ENCODE data around the gene DACH1.
"Not testable (repeated sequence)": the region's sequence is repeated elsewhere in the genome, so short reads cannot be mapped to it uniquely, and the experiment has no call there.

Gene DACH1

GRCh38 chr13:71864986-71865873, 1.8 kb downstream of the DACH1 start:
- no peak for DNase-seq

GRCh38 chr13:71864094-71864985, 2.7 kb downstream of the DACH1 start:
- no peak for DNase-seq

- no peak for DNase-seq
These were observed 3.6 kb downstream of the DACH1 start for GRCh38 chr13:71863254-71863865.

- no peak for DNase-seq
These were observed 4.5 kb downstream of the DACH1 start for GRCh38 chr13:71862459-71862943.

GRCh38 chr13:71861769-71862458, 5.1 kb downstream of the DACH1 start:
- no peak for DNase-seq

- no peak for DNase-seq
These were observed 6.4 kb downstream of the DACH1 start for GRCh38 chr13:71860547-71861138.

- no peak for DNase-seq
These were observed 8.4 kb downstream of the DACH1 start for GRCh38 chr13:71858647-71859046.

- no peak for DNase-seq
These were observed 10.4 kb downstream of the DACH1 start for GRCh38 chr13:71856548-71857043.

GRCh38 chr13:71854401-71854800, 12.6 kb downstream of the DACH1 start:
- no peak for DNase-seq

GRCh38 chr13:71853725-71854124, 13.3 kb downstream of the DACH1 start:
- no peak for DNase-seq

- DNase-seq: no peak
These were observed 14.3 kb downstream of the DACH1 start for GRCh38 chr13:71852736-71853135.

GRCh38 chr13:71851498-71852409, 15.2 kb downstream of the DACH1 start:
- DNase-seq: no peak

GRCh38 chr13:71842003-71842402, 25.0 kb downstream of the DACH1 start:
- DNase-seq: no peak

- DNase-seq: no peak
These were observed 28.2 kb downstream of the DACH1 start for GRCh38 chr13:71838842-71839241.

GRCh38 chr13:71837582-71837981, 29.4 kb downstream of the DACH1 start:
- not testable (repeated sequence) for DNase-seq

GRCh38 chr13:71831716-71832115, 35.3 kb downstream of the DACH1 start:
- DNase-seq: no peak

- DNase-seq: no peak
These were observed 36.3 kb downstream of the DACH1 start for GRCh38 chr13:71830736-71831135.

GRCh38 chr13:71830323-71830722, 36.7 kb downstream of the DACH1 start:
- DNase-seq: no peak

- DNase-seq: no peak
These were observed 37.5 kb downstream of the DACH1 start for GRCh38 chr13:71829547-71829946.

- no peak for DNase-seq
These were observed 38.4 kb downstream of the DACH1 start for GRCh38 chr13:71828564-71828963.

GRCh38 chr13:71828117-71828516, 38.9 kb downstream of the DACH1 start:
- no peak for DNase-seq
